ENCODE data around the gene SYCP3.

GRCh38 chr12:101785671-101786070, 46.4 kb upstream of the SYCP3 start:
- TF ChIP-seq CTCF (conservative IDR thresholded peaks at IDR 0.05) (no peak), ZFX (IDR thresholded peaks at IDR 0.05) (no peak)

All from C4-2B (cell line).